H9 (cell line): Measurements from ENCODE around the gene CROCC. TPM values are rescaled to one million over a fixed set of nuclear protein-coding genes. Genes with fewer than 3 reads are reported as not detected.

Experiments used
- DNase-seq: peaks from one replicate; pipeline ENCODE4 v3.0.0-alpha.2; 2017
- H2AFZ ChIP-seq: one replicate; pipeline ENCODE4 v1.6.1; 2013; ENCODE audit warnings: mild to moderate bottlenecking, low read length, control low read depth, moderate library complexity
- H2AK5ac ChIP-seq: 2 replicates; pipeline ENCODE4 v1.6.1; 2013; ENCODE audit warnings: low read length, control low read depth, mixed read lengths; ENCODE audit not compliant: insufficient read length
- H2BK120ac ChIP-seq: one replicate; pipeline ENCODE4 v1.6.1; 2013; ENCODE audit warnings: low read depth, mild to moderate bottlenecking, low read length, control low read depth, inconsistent platforms; ENCODE audit not compliant: poor library complexity, severe bottlenecking
- H2BK12ac ChIP-seq: 2 replicates; pipeline ENCODE4 v1.6.1; 2013; ENCODE audit warnings: low read length, control low read depth, mixed read lengths, low read depth; ENCODE audit not compliant: insufficient read length
- H2BK15ac ChIP-seq: 2 replicates; pipeline ENCODE4 v1.6.1; 2013; ENCODE audit warnings: low read depth, low read length, control low read depth
- H2BK20ac ChIP-seq: one replicate; pipeline ENCODE4 v1.6.1; 2013; ENCODE audit warnings: low read depth, mild to moderate bottlenecking, low read length, control low read depth, inconsistent platforms; ENCODE audit not compliant: poor library complexity, severe bottlenecking
- H2BK5ac ChIP-seq: 2 replicates; pipeline ENCODE4 v1.6.1; 2013; ENCODE audit warnings: low read length, control low read depth, mixed read lengths; ENCODE audit not compliant: insufficient read length
- H3K14ac ChIP-seq: 2 replicates; pipeline ENCODE4 v1.6.1; 2013; ENCODE audit warnings: low read length, control low read depth; ENCODE audit not compliant: insufficient read depth
- H3K18ac ChIP-seq: 2 replicates; pipeline ENCODE4 v1.6.1; 2013; ENCODE audit warnings: low read depth, mild to moderate bottlenecking, mixed read lengths, low read length, control low read depth; ENCODE audit not compliant: insufficient read length
- H3K23ac ChIP-seq: 2 replicates; pipeline ENCODE4 v1.6.1; 2013; ENCODE audit warnings: low read length, control low read depth, mixed read lengths, low read depth; ENCODE audit not compliant: insufficient read length
- H3K23me2 ChIP-seq: 2 replicates; pipeline ENCODE4 v1.6.1; 2013; ENCODE audit warnings: low read depth, mild to moderate bottlenecking, mixed read lengths, low read length, control low read depth; ENCODE audit not compliant: insufficient read length, poor library complexity, severe bottlenecking
- H3K27ac ChIP-seq: 2 replicates; pipeline ENCODE4 v1.5.1; 2013; ENCODE audit warnings: low read length, control low read depth, mixed read lengths, low read depth; ENCODE audit not compliant: insufficient read length
- H3K27me3 ChIP-seq: 2 replicates; pipeline ENCODE4 v1.6.1; 2013; ENCODE audit warnings: low read length, control low read depth, inconsistent platforms; ENCODE audit not compliant: insufficient read depth
- H3K4ac ChIP-seq: 2 replicates; pipeline ENCODE4 v1.6.1; 2013; ENCODE audit warnings: low read depth, mild to moderate bottlenecking, control low read depth, inconsistent platforms, low read length, moderate library complexity
- H3K4me1 ChIP-seq: 2 replicates; pipeline ENCODE4 v1.6.1; 2013; ENCODE audit warnings: low read length, control low read depth, inconsistent platforms; ENCODE audit not compliant: insufficient read depth
- H3K4me2 ChIP-seq: 2 replicates; pipeline ENCODE4 v1.6.1; 2013; ENCODE audit warnings: low read length, control low read depth, mixed read lengths; ENCODE audit not compliant: insufficient read length, insufficient read depth
- H3K56ac ChIP-seq: 2 replicates; pipeline ENCODE4 v1.6.1; 2013; ENCODE audit warnings: low read depth, mild to moderate bottlenecking, mixed read lengths, low read length, control low read depth; ENCODE audit not compliant: insufficient read length
- H3K79me1 ChIP-seq: 2 replicates; pipeline ENCODE4 v1.6.1; 2013; ENCODE audit warnings: low read depth, mild to moderate bottlenecking, moderate library complexity, low read length, control low read depth, inconsistent platforms; ENCODE audit not compliant: insufficient read depth, poor library complexity, severe bottlenecking
- H3K79me2 ChIP-seq: 2 replicates; pipeline ENCODE4 v1.6.1; 2013; ENCODE audit warnings: low read length, control low read depth, inconsistent platforms; ENCODE audit not compliant: insufficient read depth
- H3K9ac ChIP-seq: 2 replicates; pipeline ENCODE4 v1.6.1; 2013; ENCODE audit warnings: low read length, control low read depth, mixed read lengths; ENCODE audit not compliant: insufficient read length; ENCODE audit errors: extremely low read depth
- H3K9me3 ChIP-seq: one replicate; pipeline ENCODE4 v1.6.1; 2013; ENCODE audit warnings: low read depth, low read length, inconsistent platforms; ENCODE audit not compliant: control insufficient read depth
- H3T11ph ChIP-seq: one replicate; pipeline ENCODE4 v1.6.1; 2013; ENCODE audit warnings: mild to moderate bottlenecking, low read length, control low read depth, inconsistent platforms
- H4K20me1 ChIP-seq: one replicate; pipeline ENCODE4 v1.6.1; 2013; ENCODE audit not compliant: control insufficient read depth, insufficient read length, insufficient read depth
- H4K5ac ChIP-seq: 2 replicates; pipeline ENCODE4 v1.6.1; 2013; ENCODE audit warnings: low read depth, mild to moderate bottlenecking, mixed read lengths, low read length, control low read depth; ENCODE audit not compliant: insufficient read length
- H4K8ac ChIP-seq: replicated peaks from 2 replicates; pipeline ENCODE4 v1.6.1; 2013; ENCODE audit warnings: low read length, control low read depth, mixed read lengths, low read depth; ENCODE audit not compliant: insufficient read length
- H4K91ac ChIP-seq: 2 replicates; pipeline ENCODE4 v1.6.1; 2013; ENCODE audit warnings: low read depth, mild to moderate bottlenecking, moderate library complexity, mixed read lengths, low read length, control low read depth; ENCODE audit not compliant: insufficient read length
- H3K27ac Mint-ChIP-seq, 3 experiments: 2 replicates in 2 of 3; 3 replicates in 1 of 3; pipeline ENCODE4 v1.8.0; 2020 to 2021; ENCODE audit warnings: mixed read lengths in 3 of 3, mild to moderate bottlenecking in 1 of 3, moderate library complexity in 1 of 3
- H3K27me3 Mint-ChIP-seq: 2 replicates; pipeline ENCODE4 v1.8.0; 2021; ENCODE audit warnings: low read depth, mild to moderate bottlenecking, moderate library complexity, mixed read lengths
- H3K36me3 Mint-ChIP-seq, 3 experiments: 2 replicates in 2 of 3; 3 replicates in 1 of 3; pipeline ENCODE4 v1.8.0; 2020 to 2021; ENCODE audit warnings: low read depth in 3 of 3, mixed read lengths in 3 of 3; ENCODE audit not compliant: insufficient read depth in 1 of 3
- H3K4me1 Mint-ChIP-seq, 2 experiments: 2 replicates each; pipeline ENCODE4 v1.8.0; 2020; ENCODE audit warnings: mixed read lengths in 2 of 2
- H3K4me3 Mint-ChIP-seq, 2 experiments: 2 replicates in 1 of 2; 3 replicates in 1 of 2; pipeline ENCODE4 v1.8.0; 2020 to 2021; ENCODE audit warnings: mild to moderate bottlenecking in 2 of 2, mixed read lengths in 2 of 2, moderate library complexity in 1 of 2
- H3K9me3 Mint-ChIP-seq, 2 experiments: 2 replicates in 1 of 2; 3 replicates in 1 of 2; pipeline ENCODE4 v1.8.0; 2020; ENCODE audit warnings: mild to moderate bottlenecking in 2 of 2, mixed read lengths in 2 of 2, moderate library complexity in 1 of 2
- WGBS: extraction: QIAGEN DNeasy Blood & Tissue Kit; methylation state at CpG from one replicate; pipeline ENCODE4 v1.1.7; 2013; ENCODE audit warnings: missing lambda C conversion rate, low lambda C conversion rate, mixed read lengths; ENCODE audit not compliant: insufficient read length; ENCODE audit errors: extremely low coverage; 5-methylcytosine and 5-hydroxymethylcytosine counted together
- total RNA-seq: library from RNA; stranded (reverse); gene quantifications from 2 replicates; pipeline ENCODE4 v1.2.1, GENCODE V29; 2021
- TF ChIP-seq, protein P1 (sequence below): fragments of 200-600 bp; sonication (generic); conservative IDR thresholded peaks from 3 replicates; pipeline ENCODE4 v1.8.0; 2021; ENCODE audit warnings: antibody characterized with exemption, mild to moderate bottlenecking

Gene CROCC
- total RNA-seq, 1 experiment from 2014 or later, result 40.7 TPM

DNA sequence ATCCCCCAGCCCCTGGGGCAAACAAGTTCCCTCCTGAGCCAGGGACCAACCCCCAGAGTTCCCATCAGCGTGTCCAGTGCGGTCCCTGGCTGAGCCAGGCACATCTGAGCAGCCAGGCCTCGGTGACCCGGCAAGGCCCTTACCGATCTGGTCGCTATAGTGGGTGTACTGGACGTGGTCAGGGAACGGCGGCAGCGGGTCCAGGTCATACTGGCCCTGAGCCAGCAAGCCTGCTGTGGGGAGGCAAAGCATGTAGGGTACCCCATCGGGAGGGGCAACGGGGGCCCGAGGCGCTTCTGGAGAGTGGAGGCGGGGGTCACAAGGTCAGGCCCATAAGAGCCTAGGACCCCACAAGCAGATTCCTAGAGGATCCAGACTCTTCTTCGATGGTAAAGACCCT, 55.2 kb downstream of the CROCC start:
- Histone ChIP-seq H3K27me3 (no peaks in the 10 kb centered on the region), H3K79me2 (no peaks in the 10 kb centered on the region; the same call in 1 of the 2 replicates), H2AK5ac (no peak overlapping the region), H3K4me2 (no peak overlapping the region), H4K8ac (no peak overlapping the region), H3K9ac (no peak overlapping the region), H3K56ac (no peak overlapping the region), H3T11ph (no peak overlapping the region), H3K14ac (no peak overlapping the region), H3K4ac (no peak overlapping the region), H2BK12ac (no peak overlapping the region), H3K79me1 (no peaks in the 10 kb centered on the region), H3K23ac (no peak overlapping the region), H2BK20ac (no peak overlapping the region), H4K91ac (no peak overlapping the region), H2AFZ (no peak overlapping the region), H3K9me3 (no peaks in the 10 kb centered on the region), H4K20me1 (no peaks in the 10 kb centered on the region), H2BK120ac (no peak overlapping the region), H3K18ac (no peak overlapping the region), H2BK15ac (no peak overlapping the region), H3K27ac (no peak overlapping the region), H3K23me2 (peaks cover 11% of the 10 kb centered on the region), H2BK5ac (no peak overlapping the region), H3K4me1 (no peaks in the 10 kb centered on the region; the same call in 1 of the 2 replicates), H4K5ac (no peak overlapping the region)
- peaks cover 21 to 39% of the 10 kb centered on the region in 2 experiments for H3K4me1 Mint-ChIP-seq
- no CpG with 5 or more reads among the region's 16 CpGs for WGBS
- TF ChIP-seq, protein P1, sequence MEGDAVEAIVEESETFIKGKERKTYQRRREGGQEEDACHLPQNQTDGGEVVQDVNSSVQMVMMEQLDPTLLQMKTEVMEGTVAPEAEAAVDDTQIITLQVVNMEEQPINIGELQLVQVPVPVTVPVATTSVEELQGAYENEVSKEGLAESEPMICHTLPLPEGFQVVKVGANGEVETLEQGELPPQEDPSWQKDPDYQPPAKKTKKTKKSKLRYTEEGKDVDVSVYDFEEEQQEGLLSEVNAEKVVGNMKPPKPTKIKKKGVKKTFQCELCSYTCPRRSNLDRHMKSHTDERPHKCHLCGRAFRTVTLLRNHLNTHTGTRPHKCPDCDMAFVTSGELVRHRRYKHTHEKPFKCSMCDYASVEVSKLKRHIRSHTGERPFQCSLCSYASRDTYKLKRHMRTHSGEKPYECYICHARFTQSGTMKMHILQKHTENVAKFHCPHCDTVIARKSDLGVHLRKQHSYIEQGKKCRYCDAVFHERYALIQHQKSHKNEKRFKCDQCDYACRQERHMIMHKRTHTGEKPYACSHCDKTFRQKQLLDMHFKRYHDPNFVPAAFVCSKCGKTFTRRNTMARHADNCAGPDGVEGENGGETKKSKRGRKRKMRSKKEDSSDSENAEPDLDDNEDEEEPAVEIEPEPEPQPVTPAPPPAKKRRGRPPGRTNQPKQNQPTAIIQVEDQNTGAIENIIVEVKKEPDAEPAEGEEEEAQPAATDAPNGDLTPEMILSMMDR, result no peak
- no peaks in the 10 kb centered on the region for H3K9me3 Mint-ChIP-seq
- no peak overlapping the region for H3K4me3 Mint-ChIP-seq
- no peak for DNase-seq
- H3K27me3 Mint-ChIP-seq, result peaks cover 9% of the 10 kb centered on the region
- peaks cover 8 to 39% (median 38%) of the 10 kb centered on the region in 3 experiments for H3K36me3 Mint-ChIP-seq
- no peak overlapping the region for H3K27ac Mint-ChIP-seq
